OCI-LY3 (cell line): ENCODE measurements around the gene NTNG2.

Experiments used
- EZH2phosphoT487 ChIP-seq: fragments of 200-600 bp; shearing (Covaris generic); IDR thresholded peaks from 2 replicates; pipeline ENCODE4 v1.6.1; 2018; ENCODE audit warnings: antibody characterized with exemption, mixed run types, low read depth
- TF ChIP-seq, protein P1 (sequence below): fragments of 200-600, 300-600 bp; sonication (generic); IDR thresholded peaks from 2 replicates; pipeline ENCODE4 v1.5.1; 2014; ENCODE audit warnings: antibody characterized with exemption, low read length, low read depth

DNA sequence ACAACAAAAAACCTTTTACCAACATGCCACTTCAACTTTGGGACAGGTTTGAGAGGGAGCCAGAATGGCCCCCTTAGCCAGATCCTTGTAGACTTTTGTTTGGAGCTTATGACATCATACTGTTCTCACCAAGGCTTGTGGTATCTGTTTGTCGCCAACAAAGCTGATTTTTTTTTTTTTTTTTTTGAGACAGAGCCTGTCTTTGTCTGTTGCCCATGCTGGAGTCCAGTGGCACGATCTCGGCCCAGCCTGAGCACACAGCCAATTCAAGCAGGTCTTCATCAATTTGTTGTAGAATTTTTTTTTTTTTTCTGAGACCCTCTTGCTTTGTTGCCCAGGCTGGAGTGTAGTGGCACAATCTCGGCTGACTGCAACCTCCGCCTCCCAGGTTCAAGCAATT, 26.4 kb upstream of the NTNG2 start:
- TF ChIP-seq, protein P1, sequence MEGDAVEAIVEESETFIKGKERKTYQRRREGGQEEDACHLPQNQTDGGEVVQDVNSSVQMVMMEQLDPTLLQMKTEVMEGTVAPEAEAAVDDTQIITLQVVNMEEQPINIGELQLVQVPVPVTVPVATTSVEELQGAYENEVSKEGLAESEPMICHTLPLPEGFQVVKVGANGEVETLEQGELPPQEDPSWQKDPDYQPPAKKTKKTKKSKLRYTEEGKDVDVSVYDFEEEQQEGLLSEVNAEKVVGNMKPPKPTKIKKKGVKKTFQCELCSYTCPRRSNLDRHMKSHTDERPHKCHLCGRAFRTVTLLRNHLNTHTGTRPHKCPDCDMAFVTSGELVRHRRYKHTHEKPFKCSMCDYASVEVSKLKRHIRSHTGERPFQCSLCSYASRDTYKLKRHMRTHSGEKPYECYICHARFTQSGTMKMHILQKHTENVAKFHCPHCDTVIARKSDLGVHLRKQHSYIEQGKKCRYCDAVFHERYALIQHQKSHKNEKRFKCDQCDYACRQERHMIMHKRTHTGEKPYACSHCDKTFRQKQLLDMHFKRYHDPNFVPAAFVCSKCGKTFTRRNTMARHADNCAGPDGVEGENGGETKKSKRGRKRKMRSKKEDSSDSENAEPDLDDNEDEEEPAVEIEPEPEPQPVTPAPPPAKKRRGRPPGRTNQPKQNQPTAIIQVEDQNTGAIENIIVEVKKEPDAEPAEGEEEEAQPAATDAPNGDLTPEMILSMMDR, result no peak
- TF ChIP-seq EZH2phosphoT487, result no peak
